HUES64 (cell line): ENCODE data around the gene NHLRC1. TPM values are rescaled to one million over a fixed set of nuclear protein-coding genes. Genes with fewer than 3 reads are reported as not detected.

Experiments used
- H3K27ac ChIP-seq: 2 replicates; pipeline ENCODE4 v1.7.0; 2013; ENCODE audit warnings: low read depth, low read length, inconsistent platforms
- H3K27me3 ChIP-seq: 2 replicates; pipeline ENCODE4 v1.6.1; 2013; ENCODE audit warnings: mild to moderate bottlenecking, low read length; ENCODE audit not compliant: insufficient read depth
- H3K36me3 ChIP-seq: 2 replicates; pipeline ENCODE4 v1.6.1; 2013; ENCODE audit warnings: mild to moderate bottlenecking, low read length; ENCODE audit not compliant: insufficient read depth
- H3K4me1 ChIP-seq: 2 replicates; pipeline ENCODE4 v1.6.1; 2013; ENCODE audit warnings: mild to moderate bottlenecking, low read length, moderate library complexity; ENCODE audit not compliant: insufficient read depth
- H3K4me3 ChIP-seq: 2 replicates; pipeline ENCODE4 v1.5.1; 2013; ENCODE audit warnings: mild to moderate bottlenecking, low read length, moderate library complexity
- H3K9ac ChIP-seq: 2 replicates; pipeline ENCODE4 v1.6.1; 2013; ENCODE audit warnings: mild to moderate bottlenecking, low read depth, low read length
- H3K9me3 ChIP-seq: 2 replicates; pipeline ENCODE4 v1.6.1; 2013; ENCODE audit warnings: low read depth, low read length; ENCODE audit not compliant: insufficient read depth
- WGBS: fragments of 150-250, 120-280 bp; methylation state at CpG from one replicate; pipeline ENCODE4 v1.1.7; 2013; ENCODE audit warnings: missing lambda C conversion rate; 5-methylcytosine and 5-hydroxymethylcytosine counted together
- polyA plus RNA-seq, 2 experiments: library from polyadenylated mRNA; stranded (reverse); fragments of 50-300 nt; gene quantifications; one replicate each; pipeline ENCODE4 v1.2.3, GENCODE V29; 2013

Gene NHLRC1
- 0.55 TPM for polyA plus RNA-seq (2013, experiment 1 of 2)
- polyA plus RNA-seq (2013, experiment 2 of 2): 0.70 TPM

DNA sequence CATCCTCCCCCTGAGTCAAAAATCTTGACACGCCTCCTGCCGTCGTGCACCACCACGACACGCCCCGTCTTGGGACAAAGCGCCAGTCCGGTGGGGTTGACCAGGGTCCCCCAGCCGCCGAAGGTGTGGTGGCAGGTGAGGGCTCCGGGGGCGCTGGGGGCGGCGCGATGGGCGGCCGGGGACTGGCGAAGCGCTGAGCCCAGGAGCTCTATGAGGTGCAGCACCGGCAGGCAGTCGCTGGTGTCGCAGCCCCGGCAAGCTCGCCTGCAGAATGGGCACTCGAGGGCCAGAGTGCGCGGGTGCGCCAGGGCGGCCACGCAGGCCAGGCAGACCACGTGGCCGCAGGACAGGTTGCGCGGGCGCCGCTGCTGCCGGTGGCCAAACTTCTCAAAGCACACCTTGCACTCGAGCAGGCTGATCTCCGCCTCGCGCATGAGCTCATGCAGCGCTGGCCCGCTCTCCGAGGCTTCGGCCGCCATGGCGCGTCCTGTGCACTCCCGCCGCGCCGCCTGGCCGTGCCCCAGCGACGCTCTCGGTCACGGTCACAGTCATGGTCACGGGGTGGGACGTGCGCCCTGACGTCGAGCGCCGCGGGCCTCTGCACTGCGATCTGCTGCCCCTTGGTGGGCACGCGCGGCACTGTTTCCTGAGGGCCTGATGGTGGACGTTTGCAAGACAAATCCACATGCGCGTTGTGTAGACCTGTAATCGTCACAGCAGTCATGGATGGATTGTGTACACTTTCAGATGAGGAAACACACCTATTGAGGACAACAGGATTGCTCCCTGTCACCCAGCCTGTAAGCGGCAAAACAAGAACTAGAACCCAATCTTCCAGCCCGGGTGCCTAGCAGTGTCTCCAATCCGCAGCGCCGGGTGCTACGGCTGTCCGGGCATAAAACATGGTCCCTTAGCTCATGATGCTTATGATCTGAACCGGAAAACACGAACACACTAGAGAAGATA lies at the start of gene NHLRC1:
TSS of gene NHLRC1 (minus strand) at position 550 of the 966 bp plus-strand sequence. CDS start at position 479, 71 bp downstream.
- peak within 1 kb of the TSS; percentile 45; the same call in 1 of the 2 replicates for H3K9ac ChIP-seq
- H3K4me3 ChIP-seq: peak within 1 kb of the TSS; percentile 44
- no peak within 1 kb of the TSS for H3K27ac ChIP-seq
- no peaks in the 10 kb centered on the region for H3K36me3 ChIP-seq
- H3K27me3 ChIP-seq: peaks cover 16% of the 10 kb centered on the region
- no peaks in the 10 kb centered on the region for H3K4me1 ChIP-seq
- no peaks in the 10 kb centered on the region for H3K9me3 ChIP-seq
- WGBS: 44% methylated on average over 82 of the region's 82 CpGs

DNA sequence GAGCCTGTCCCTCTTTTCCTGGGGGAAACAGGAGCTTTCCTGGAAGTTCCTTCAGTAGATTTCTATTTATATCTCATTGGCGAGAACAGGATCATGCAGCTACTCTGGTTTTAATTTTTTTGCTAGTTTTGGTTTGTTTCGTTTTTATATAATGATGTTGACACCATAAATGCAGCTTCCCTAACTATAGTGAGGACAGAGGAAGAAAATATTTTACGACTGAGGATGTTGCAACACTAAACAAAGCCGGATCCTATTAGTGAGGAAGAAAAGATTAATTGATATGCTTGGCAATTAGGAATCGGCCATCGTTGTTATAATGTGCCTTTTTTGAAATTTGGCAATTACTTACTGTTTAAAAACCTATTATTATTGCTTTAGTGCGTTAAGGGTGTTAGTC lies 49.4 kb upstream of the NHLRC1 start:
- Histone ChIP-seq H3K9me3 (peaks cover 11% of the 10 kb centered on the region; the same call in 1 of the 2 replicates), H3K36me3 (peaks cover 41% of the 10 kb centered on the region), H3K4me1 (no peaks in the 10 kb centered on the region), H3K27ac (no peak overlapping the region), H3K9ac (no peak overlapping the region), H3K4me3 (no peak overlapping the region), H3K27me3 (no peaks in the 10 kb centered on the region)
- over 99% methylated on average over 5 of the region's 7 CpGs for WGBS

- H3K4me1 ChIP-seq: no peaks in the 10 kb centered on the region
- H3K27ac ChIP-seq: no peak overlapping the region
- no peaks in the 10 kb centered on the region for H3K27me3 ChIP-seq
- H3K4me3 ChIP-seq: no peak overlapping the region
- H3K9me3 ChIP-seq: peaks cover 11% of the 10 kb centered on the region; the same call in 1 of the 2 replicates
- no peak overlapping the region for H3K9ac ChIP-seq
- peaks cover 40% of the 10 kb centered on the region for H3K36me3 ChIP-seq
- WGBS: 100% methylated on average over 3 of the region's 3 CpGs
These were observed 45.8 kb upstream of the NHLRC1 start for GRCh38 chr6:18168264-18168663.

GRCh38 chr6:18166312-18167036 lies 44.0 kb upstream of the NHLRC1 start:
- Histone ChIP-seq H3K36me3 (peaks cover 40% of the 10 kb centered on the region), H3K27ac (no peak overlapping the region), H3K4me3 (no peak overlapping the region), H3K4me1 (no peaks in the 10 kb centered on the region), H3K9ac (no peak overlapping the region), H3K27me3 (no peaks in the 10 kb centered on the region), H3K9me3 (peaks cover 11% of the 10 kb centered on the region; the same call in 1 of the 2 replicates)
- 96% methylated on average over 2 of the region's 2 CpGs for WGBS

- no peak overlapping the region for H3K4me3 ChIP-seq
- no peaks in the 10 kb centered on the region for H3K27me3 ChIP-seq
- H3K9me3 ChIP-seq: peaks cover 11% of the 10 kb centered on the region; the same call in 1 of the 2 replicates
- no peaks in the 10 kb centered on the region for H3K4me1 ChIP-seq
- H3K27ac ChIP-seq: no peak overlapping the region
- WGBS: 97% methylated on average over 4 of the region's 4 CpGs
- H3K9ac ChIP-seq: no peak overlapping the region
- peaks cover 42% of the 10 kb centered on the region for H3K36me3 ChIP-seq
These were observed 43.3 kb upstream of the NHLRC1 start for GRCh38 chr6:18165751-18166150.

- WGBS: 97% methylated on average over 2 of the region's 2 CpGs
- Histone ChIP-seq H3K27me3 (no peaks in the 10 kb centered on the region), H3K9ac (no peak overlapping the region), H3K9me3 (no peaks in the 10 kb centered on the region), H3K4me1 (no peaks in the 10 kb centered on the region), H3K27ac (no peak overlapping the region), H3K36me3 (peaks cover 32% of the 10 kb centered on the region), H3K4me3 (no peak overlapping the region)
These were observed 39.9 kb upstream of the NHLRC1 start for GRCh38 chr6:18162401-18162800.

- 100% methylated on average over 1 of the region's 2 CpGs for WGBS
- Histone ChIP-seq H3K9me3 (no peaks in the 10 kb centered on the region), H3K27me3 (no peaks in the 10 kb centered on the region), H3K4me1 (no peaks in the 10 kb centered on the region), H3K36me3 (peaks cover 29% of the 10 kb centered on the region), H3K4me3 (no peak overlapping the region), H3K9ac (no peak overlapping the region), H3K27ac (no peak overlapping the region)
These were observed 39.0 kb upstream of the NHLRC1 start for GRCh38 chr6:18161431-18161830.

DNA sequence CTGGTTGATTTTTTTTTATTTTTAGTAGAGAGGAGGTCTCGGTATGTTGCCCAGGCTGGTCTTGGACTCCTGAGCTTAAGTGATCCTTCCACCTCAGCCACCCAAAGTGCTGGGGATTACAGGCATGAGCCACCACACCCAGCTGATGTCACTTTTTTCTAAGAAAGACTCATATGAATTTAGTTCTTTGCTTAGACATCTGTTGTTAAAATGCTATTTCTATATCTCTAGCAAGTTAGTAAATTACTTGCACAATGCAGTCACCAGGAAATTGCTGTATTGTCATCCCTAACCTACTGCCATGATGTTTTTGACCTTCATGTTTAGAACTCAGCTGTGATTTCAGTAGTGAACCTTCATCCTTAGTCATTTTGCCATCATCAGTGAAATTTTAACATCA lies 38.4 kb upstream of the NHLRC1 start:
- Histone ChIP-seq H3K27me3 (no peaks in the 10 kb centered on the region), H3K4me3 (no peak overlapping the region), H3K9me3 (no peaks in the 10 kb centered on the region), H3K36me3 (peaks cover 29% of the 10 kb centered on the region), H3K9ac (no peak overlapping the region), H3K27ac (no peak overlapping the region), H3K4me1 (no peaks in the 10 kb centered on the region)
- WGBS: no CpG with 5 or more reads among the region's 1 CpG

DNA sequence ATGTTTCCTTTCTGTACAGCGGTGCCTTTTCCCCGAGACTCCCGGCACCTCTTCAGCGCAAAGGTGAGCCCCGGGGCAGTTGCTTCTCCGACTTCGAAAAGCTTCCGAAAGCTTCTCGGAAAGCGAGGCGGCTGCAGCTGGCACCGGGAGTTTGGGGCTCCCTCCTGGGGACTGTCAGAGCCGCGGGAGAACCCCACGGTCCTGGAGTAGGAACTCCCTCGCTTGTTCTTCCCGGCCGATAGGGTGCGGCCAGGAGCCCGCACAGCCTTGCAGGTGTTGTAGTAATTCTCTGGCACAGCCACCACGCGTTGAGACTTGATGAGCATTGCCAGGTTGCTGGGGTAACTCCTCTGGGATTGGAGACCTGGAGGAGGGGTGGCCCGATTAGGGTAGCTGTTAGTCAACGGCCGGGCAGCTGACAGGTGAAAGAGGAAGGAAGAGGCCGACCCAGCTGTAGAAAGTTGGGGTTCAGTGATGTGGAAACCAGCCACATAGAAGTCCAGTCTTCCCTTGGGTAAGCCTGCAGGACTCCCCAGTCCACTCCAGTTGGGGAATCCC lies 33.5 kb upstream of the NHLRC1 start:
- Histone ChIP-seq H3K27me3 (no peaks in the 10 kb centered on the region), H3K4me3 (peak overlapping the region; percentile 91), H3K27ac (no peak overlapping the region; the same call in 1 of the 2 replicates), H3K36me3 (peaks cover 9% of the 10 kb centered on the region), H3K9me3 (no peaks in the 10 kb centered on the region), H3K4me1 (peaks cover 16% of the 10 kb centered on the region), H3K9ac (peak overlapping the region; percentile 66; the same call in 1 of the 2 replicates)
- WGBS: 3% methylated on average over 26 of the region's 26 CpGs

GRCh38 chr6:18155150-18155863 lies 32.8 kb upstream of the NHLRC1 start, which contains the start of gene KDM1B:
Gene KDM1B (plus strand): TSS chr6:18155422. CDS start chr6:18159896, 4,474 bp downstream.
- under 1% methylated on average over 84 of the region's 87 CpGs for whole genome bisulfite sequencing
- Histone ChIP-seq H3K27me3 (no peaks in the 10 kb centered on the region), H3K27ac (peak within 1 kb of the TSS; percentile 50; the same call in 1 of the 2 replicates), H3K9ac (peak within 1 kb of the TSS; percentile 78), H3K4me3 (peak within 1 kb of the TSS; percentile 91), H3K36me3 (peaks cover 7% of the 10 kb centered on the region), H3K9me3 (no peaks in the 10 kb centered on the region), H3K4me1 (peaks cover 16% of the 10 kb centered on the region)
